ENCODE results near the gene USP4.
"Not testable (repeated sequence)": the region's sequence is repeated elsewhere in the genome, so short reads cannot be mapped to it uniquely, and the experiment has no call there.

Gene USP4

GRCh38 chr3:49362561-49362960 is 22.7 kb upstream of the USP4 start:
- H3K4me3 ChIP-seq (ENCODE audit: low read length): no peak overlapping the region
- peaks cover 11% of the 10 kb centered on the region for H3K4me1 ChIP-seq (ENCODE audit: control insufficient read depth, low read depth, low read length)
- H3K9ac ChIP-seq (ENCODE audit: low read length): no peak overlapping the region
- no peaks in the 10 kb centered on the region for H3K9me3 ChIP-seq (ENCODE audit: control insufficient read depth, low read depth, low read length)
- peaks cover 43% of the 10 kb centered on the region for H3K36me3 ChIP-seq (ENCODE audit: control insufficient read depth, low read depth, low read length)
- H3K27ac ChIP-seq (ENCODE audit: low read length): no peak overlapping the region
- H3K27me3 ChIP-seq (ENCODE audit: control insufficient read depth, insufficient read depth, low read length): no peaks in the 10 kb centered on the region

DNA sequence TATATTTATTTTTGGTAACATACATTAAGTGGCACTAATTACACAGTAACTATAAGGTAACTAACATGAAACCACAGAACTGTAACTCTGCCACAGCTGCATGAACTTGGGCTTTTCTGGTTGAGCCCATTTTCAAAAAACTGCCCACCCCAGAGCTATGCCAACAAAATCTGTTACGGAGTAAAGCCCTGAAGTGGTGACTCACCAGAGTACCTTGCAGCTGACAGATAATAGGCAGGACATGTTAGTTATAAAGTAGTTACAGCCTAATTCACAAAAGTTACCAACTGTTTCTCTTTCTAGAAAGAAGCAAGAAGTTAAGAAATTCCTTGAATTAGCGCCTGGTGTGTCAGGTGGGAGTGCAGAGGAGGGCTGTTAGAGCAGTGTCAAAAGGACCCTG is 19.8 kb upstream of the USP4 start:
- Histone ChIP-seq H3K4me3 (ENCODE audit: low read length) (no peak overlapping the region), H3K9ac (ENCODE audit: low read length) (no peak overlapping the region), H3K4me1 (ENCODE audit: control insufficient read depth, low read depth, low read length) (peaks cover 11% of the 10 kb centered on the region), H3K9me3 (ENCODE audit: control insufficient read depth, low read depth, low read length) (no peaks in the 10 kb centered on the region), H3K36me3 (ENCODE audit: control insufficient read depth, low read depth, low read length) (peaks cover 37% of the 10 kb centered on the region), H3K27me3 (ENCODE audit: control insufficient read depth, insufficient read depth, low read length) (no peaks in the 10 kb centered on the region), H3K27ac (ENCODE audit: low read length) (no peak overlapping the region)

DNA sequence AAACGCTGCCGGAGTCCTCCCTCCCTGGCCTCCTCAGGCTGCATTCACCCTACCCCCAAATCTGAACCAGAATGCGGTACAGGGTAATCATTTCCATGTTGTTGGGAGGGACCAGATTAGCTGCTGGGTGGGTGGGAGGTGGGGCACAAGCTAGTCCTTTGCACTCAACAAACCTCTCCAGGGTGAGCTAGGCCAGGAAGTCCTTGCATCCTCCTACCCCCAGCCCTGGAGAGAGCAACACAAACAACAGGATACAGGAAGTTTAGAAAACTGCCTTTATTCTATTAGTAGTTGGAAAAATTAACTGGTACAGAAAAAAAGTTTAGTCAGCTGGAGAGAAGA is 19.0 kb upstream of the USP4 start:
- Histone ChIP-seq H3K27ac (ENCODE audit: low read length) (peak overlapping the region; percentile 70), H3K9me3 (ENCODE audit: control insufficient read depth, low read depth, low read length) (no peaks in the 10 kb centered on the region), H3K4me1 (ENCODE audit: control insufficient read depth, low read depth, low read length) (peaks cover 11% of the 10 kb centered on the region), H3K9ac (ENCODE audit: low read length) (peak overlapping the region; percentile 69), H3K27me3 (ENCODE audit: control insufficient read depth, insufficient read depth, low read length) (no peaks in the 10 kb centered on the region), H3K36me3 (ENCODE audit: control insufficient read depth, low read depth, low read length) (peaks cover 36% of the 10 kb centered on the region), H3K4me3 (ENCODE audit: low read length) (peak overlapping the region; percentile 61)

GRCh38 chr3:49358217-49358883 is 18.5 kb upstream of the USP4 start, which contains the start of gene GPX1:
Gene GPX1, minus strand, starts transcription at chr3:49358353. Its CDS starts 75 bp downstream, at chr3:49358278.
- H3K27ac ChIP-seq (ENCODE audit: low read length): peak within 1 kb of the TSS; percentile 70
- H3K4me3 ChIP-seq (ENCODE audit: low read length): peak within 1 kb of the TSS; percentile 80
- H3K27me3 ChIP-seq (ENCODE audit: control insufficient read depth, insufficient read depth, low read length): no peaks in the 10 kb centered on the region
- H3K4me1 ChIP-seq (ENCODE audit: control insufficient read depth, low read depth, low read length): peaks cover 11% of the 10 kb centered on the region
- peak within 1 kb of the TSS; percentile 69 for H3K9ac ChIP-seq (ENCODE audit: low read length)
- H3K9me3 ChIP-seq (ENCODE audit: control insufficient read depth, low read depth, low read length): no peaks in the 10 kb centered on the region
- peaks cover 31% of the 10 kb centered on the region for H3K36me3 ChIP-seq (ENCODE audit: control insufficient read depth, low read depth, low read length)

DNA sequence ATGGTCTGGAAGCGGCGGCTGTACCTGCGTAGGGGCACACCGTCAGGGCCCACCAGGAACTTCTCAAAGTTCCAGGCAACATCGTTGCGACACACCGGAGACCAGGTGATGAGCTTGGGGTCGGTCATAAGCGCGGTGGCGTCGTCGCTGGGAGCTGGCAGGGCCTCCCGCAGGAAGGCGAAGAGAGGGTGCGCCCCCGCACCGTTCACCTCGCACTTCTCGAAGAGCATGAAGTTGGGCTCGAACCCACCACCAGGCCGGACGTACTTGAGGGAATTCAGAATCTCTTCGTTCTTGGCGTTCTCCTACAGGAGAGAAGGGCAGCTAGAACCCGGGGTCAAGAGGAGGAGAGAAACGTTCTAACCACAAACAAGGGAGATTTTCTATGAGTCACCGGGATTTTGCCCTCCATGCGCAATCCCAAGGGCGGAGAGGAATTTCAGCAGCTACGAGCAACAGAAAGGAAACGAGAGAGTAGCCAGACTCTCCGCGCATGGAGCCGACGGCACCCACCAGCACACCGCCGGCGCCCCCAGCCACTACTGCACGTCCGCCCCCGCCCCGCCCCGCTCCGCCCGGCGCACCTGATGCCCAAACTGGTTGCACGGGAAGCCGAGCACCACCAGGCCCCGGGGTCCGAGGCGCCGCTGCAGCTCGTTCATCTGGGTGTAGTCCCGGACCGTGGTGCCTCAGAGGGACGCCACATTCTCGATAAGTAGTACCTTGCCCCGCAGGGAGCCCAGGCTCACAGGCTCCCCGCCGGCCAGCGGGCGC is 17.8 kb upstream of the USP4 start:
- H3K4me3 ChIP-seq (ENCODE audit: low read length): peak overlapping the region; percentile 80
- not testable (repeated sequence) for H3K9me3 ChIP-seq (ENCODE audit: control insufficient read depth, low read depth, low read length); H3K27me3 ChIP-seq (ENCODE audit: control insufficient read depth, insufficient read depth, low read length)
- H3K36me3 ChIP-seq (ENCODE audit: control insufficient read depth, low read depth, low read length): peaks cover 28% of the 10 kb centered on the region
- peaks cover 11% of the 10 kb centered on the region for H3K4me1 ChIP-seq (ENCODE audit: control insufficient read depth, low read depth, low read length)
- H3K27ac ChIP-seq (ENCODE audit: low read length): peak overlapping the region; percentile 13
- peak overlapping the region; percentile 69 for H3K9ac ChIP-seq (ENCODE audit: low read length)

DNA sequence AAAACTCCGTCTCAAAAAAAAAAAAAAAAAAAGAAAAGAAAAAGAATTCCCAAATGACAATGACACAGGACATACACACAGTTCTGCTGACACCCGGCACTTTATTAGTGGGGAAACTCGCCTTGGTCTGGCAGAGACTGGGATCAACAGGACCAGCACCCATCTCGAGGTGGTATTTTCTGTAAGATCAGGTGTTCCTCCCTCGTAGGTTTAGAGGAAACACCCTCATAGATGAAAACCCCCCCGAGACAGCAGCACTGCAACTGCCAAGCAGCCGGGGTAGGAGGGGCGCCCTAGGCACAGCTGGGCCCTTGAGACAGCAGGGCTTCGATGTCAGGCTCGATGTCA is 17.2 kb upstream of the USP4 start:
- Histone ChIP-seq H3K36me3 (ENCODE audit: control insufficient read depth, low read depth, low read length) (peaks cover 22% of the 10 kb centered on the region), H3K4me1 (ENCODE audit: control insufficient read depth, low read depth, low read length) (peaks cover 11% of the 10 kb centered on the region), H3K4me3 (ENCODE audit: low read length) (peak overlapping the region; percentile 80)
- H3K27me3 ChIP-seq (ENCODE audit: control insufficient read depth, insufficient read depth, low read length); H3K27ac ChIP-seq (ENCODE audit: low read length); H3K9ac ChIP-seq (ENCODE audit: low read length); H3K9me3 ChIP-seq (ENCODE audit: control insufficient read depth, low read depth, low read length): not testable (repeated sequence)

- Histone ChIP-seq H3K9ac (ENCODE audit: low read length) (no peak overlapping the region), H3K9me3 (ENCODE audit: control insufficient read depth, low read depth, low read length) (no peaks in the 10 kb centered on the region), H3K4me1 (ENCODE audit: control insufficient read depth, low read depth, low read length) (no peaks in the 10 kb centered on the region), H3K27ac (ENCODE audit: low read length) (no peak overlapping the region), H3K4me3 (ENCODE audit: low read length) (no peak overlapping the region), H3K27me3 (ENCODE audit: control insufficient read depth, insufficient read depth, low read length) (no peaks in the 10 kb centered on the region), H3K36me3 (ENCODE audit: control insufficient read depth, low read depth, low read length) (peaks cover 5% of the 10 kb centered on the region)
These were observed 13.1 kb upstream of the USP4 start for GRCh38 chr3:49352890-49353421.

DNA sequence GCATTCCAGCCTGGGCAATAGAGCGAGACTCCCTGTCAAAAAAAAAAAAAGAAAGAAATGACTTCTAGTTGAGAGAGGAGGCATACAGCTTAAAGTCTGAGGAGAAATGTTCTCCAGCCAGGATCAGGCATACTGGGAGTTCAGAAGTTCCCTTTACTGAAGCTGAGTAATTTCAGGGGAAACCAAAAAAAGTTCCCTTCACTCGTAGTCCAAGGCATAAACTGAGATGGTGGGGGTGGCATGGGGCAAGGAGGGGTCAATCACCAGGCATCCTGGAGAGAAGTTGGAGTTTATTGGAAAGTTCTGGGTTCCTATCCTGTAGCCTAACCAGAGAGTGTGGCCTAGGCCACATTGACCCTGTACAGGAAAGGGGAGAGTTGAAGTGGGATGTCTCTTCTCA is 12.4 kb upstream of the USP4 start:
- Histone ChIP-seq H3K4me3 (ENCODE audit: low read length) (no peak overlapping the region), H3K9ac (ENCODE audit: low read length) (no peak overlapping the region), H3K9me3 (ENCODE audit: control insufficient read depth, low read depth, low read length) (no peaks in the 10 kb centered on the region), H3K27me3 (ENCODE audit: control insufficient read depth, insufficient read depth, low read length) (no peaks in the 10 kb centered on the region), H3K27ac (ENCODE audit: low read length) (no peak overlapping the region), H3K36me3 (ENCODE audit: control insufficient read depth, low read depth, low read length) (peaks cover 5% of the 10 kb centered on the region), H3K4me1 (ENCODE audit: control insufficient read depth, low read depth, low read length) (no peaks in the 10 kb centered on the region)

GRCh38 chr3:49351521-49352011 is 11.7 kb upstream of the USP4 start:
- Histone ChIP-seq H3K36me3 (ENCODE audit: control insufficient read depth, low read depth, low read length) (peaks cover 5% of the 10 kb centered on the region), H3K4me3 (ENCODE audit: low read length) (no peak overlapping the region), H3K9me3 (ENCODE audit: control insufficient read depth, low read depth, low read length) (no peaks in the 10 kb centered on the region), H3K27me3 (ENCODE audit: control insufficient read depth, insufficient read depth, low read length) (no peaks in the 10 kb centered on the region), H3K4me1 (ENCODE audit: control insufficient read depth, low read depth, low read length) (no peaks in the 10 kb centered on the region), H3K9ac (ENCODE audit: low read length) (no peak overlapping the region), H3K27ac (ENCODE audit: low read length) (no peak overlapping the region)

- no peak overlapping the region for H3K9ac ChIP-seq (ENCODE audit: low read length)
- H3K27me3 ChIP-seq (ENCODE audit: control insufficient read depth, insufficient read depth, low read length): no peaks in the 10 kb centered on the region
- no peaks in the 10 kb centered on the region for H3K9me3 ChIP-seq (ENCODE audit: control insufficient read depth, low read depth, low read length)
- no peak overlapping the region for H3K4me3 ChIP-seq (ENCODE audit: low read length)
- no peak overlapping the region for H3K27ac ChIP-seq (ENCODE audit: low read length)
- no peaks in the 10 kb centered on the region for H3K36me3 ChIP-seq (ENCODE audit: control insufficient read depth, low read depth, low read length)
- H3K4me1 ChIP-seq (ENCODE audit: control insufficient read depth, low read depth, low read length): no peaks in the 10 kb centered on the region
These were observed 9.7 kb upstream of the USP4 start for GRCh38 chr3:49349348-49350114.

GRCh38 chr3:49348361-49348760 is 8.5 kb upstream of the USP4 start:
- H3K4me1 ChIP-seq (ENCODE audit: control insufficient read depth, low read depth, low read length): not testable (repeated sequence)

More at GRCh38 chr3:49348361-49348760, 8.5 kb upstream of the USP4 start:
- H3K27me3 ChIP-seq (ENCODE audit: control insufficient read depth, insufficient read depth, low read length); H3K9me3 ChIP-seq (ENCODE audit: control insufficient read depth, low read depth, low read length); H3K36me3 ChIP-seq (ENCODE audit: control insufficient read depth, low read depth, low read length); H3K9ac ChIP-seq (ENCODE audit: low read length); H3K4me3 ChIP-seq (ENCODE audit: low read length); H3K27ac ChIP-seq (ENCODE audit: low read length): not testable (repeated sequence)
